ENCODE measurements around the gene MYO3B. TPM values are rescaled to one million over a fixed set of nuclear protein-coding genes. Genes with fewer than 3 reads are reported as not detected.

The MYO3B gene
- total RNA-seq, 2 donors from 2014 or later = 0.16 TPM; not detected in 1

- H3K4me3 Mint-ChIP-seq = no peak overlapping the region
- no peak for ATAC-seq
- no peak overlapping the region for H3K27ac Mint-ChIP-seq
- H3K9me3 ChIP-seq (ENCODE audit: control insufficient read depth, low read length, poor library complexity, severe bottlenecking) = no peaks in the 10 kb centered on the region
- peaks cover 7% of the 10 kb centered on the region for H3K27me3 Mint-ChIP-seq
- no peak for DNase-seq
- H3K36me3 Mint-ChIP-seq (ENCODE audit: low read depth) = no peaks in the 10 kb centered on the region
- no peaks in the 10 kb centered on the region for H3K4me1 Mint-ChIP-seq
Measured at GRCh38 chr2:170484552-170484951, 306.6 kb downstream of the MYO3B start.

GRCh38 chr2:170485254-170486026, 307.5 kb downstream of the MYO3B start:
- Mint-ChIP-seq H3K4me1 (no peaks in the 10 kb centered on the region), H3K36me3 (ENCODE audit: low read depth) (no peaks in the 10 kb centered on the region), H3K27me3 (peaks cover 7% of the 10 kb centered on the region), H3K27ac (no peak overlapping the region), H3K4me3 (no peak overlapping the region)
- ATAC-seq (no peak), DNase-seq (no peak)
- no peaks in the 10 kb centered on the region for H3K9me3 ChIP-seq (ENCODE audit: control insufficient read depth, low read length, poor library complexity, severe bottlenecking)

- DNase-seq = no peak
- Mint-ChIP-seq H3K4me1 (no peaks in the 10 kb centered on the region), H3K4me3 (no peak overlapping the region), H3K27me3 (peaks cover 7% of the 10 kb centered on the region), H3K36me3 (ENCODE audit: low read depth) (peaks cover 2% of the 10 kb centered on the region), H3K27ac (no peak overlapping the region)
- no peaks in the 10 kb centered on the region for H3K9me3 ChIP-seq (ENCODE audit: control insufficient read depth, low read length, poor library complexity, severe bottlenecking)
- ATAC-seq = no peak
Measured at GRCh38 chr2:170486730-170487129, 308.8 kb downstream of the MYO3B start.

- ATAC-seq (no peak), DNase-seq (no peak)
- no peak overlapping the region for H3K27ac Mint-ChIP-seq
- H3K4me1 Mint-ChIP-seq = no peaks in the 10 kb centered on the region
- H3K36me3 Mint-ChIP-seq (ENCODE audit: low read depth) = peaks cover 2% of the 10 kb centered on the region
- H3K9me3 ChIP-seq (ENCODE audit: control insufficient read depth, low read length, poor library complexity, severe bottlenecking) = no peaks in the 10 kb centered on the region
- no peak overlapping the region for H3K4me3 Mint-ChIP-seq
- peaks cover 13% of the 10 kb centered on the region for H3K27me3 Mint-ChIP-seq
Measured at GRCh38 chr2:170488807-170489206, 310.9 kb downstream of the MYO3B start.

- H3K9me3 ChIP-seq (ENCODE audit: control insufficient read depth, low read length, poor library complexity, severe bottlenecking) = no peaks in the 10 kb centered on the region
- DNase-seq (no peak), ATAC-seq (no peak)
- Mint-ChIP-seq H3K27me3 (peaks cover 27% of the 10 kb centered on the region), H3K27ac (no peak overlapping the region), H3K36me3 (ENCODE audit: low read depth) (peaks cover 2% of the 10 kb centered on the region), H3K4me3 (no peak overlapping the region), H3K4me1 (no peaks in the 10 kb centered on the region)
Measured at GRCh38 chr2:170492010-170492409, 314.1 kb downstream of the MYO3B start.

- Mint-ChIP-seq H3K27ac (no peak overlapping the region), H3K4me1 (no peaks in the 10 kb centered on the region), H3K27me3 (peaks cover 31% of the 10 kb centered on the region), H3K4me3 (no peak overlapping the region), H3K36me3 (ENCODE audit: low read depth) (peaks cover 2% of the 10 kb centered on the region)
- DNase-seq = no peak
- H3K9me3 ChIP-seq (ENCODE audit: control insufficient read depth, low read length, poor library complexity, severe bottlenecking) = no peaks in the 10 kb centered on the region
- ATAC-seq = no peak
Measured at GRCh38 chr2:170493426-170494097, 315.6 kb downstream of the MYO3B start.

- no peak overlapping the region for H3K27ac Mint-ChIP-seq
- no peak overlapping the region for H3K4me3 Mint-ChIP-seq
- peaks cover 1% of the 10 kb centered on the region for H3K36me3 Mint-ChIP-seq (ENCODE audit: low read depth)
- peaks cover 52% of the 10 kb centered on the region for H3K27me3 Mint-ChIP-seq
- no peaks in the 10 kb centered on the region for H3K9me3 ChIP-seq (ENCODE audit: control insufficient read depth, low read length, poor library complexity, severe bottlenecking)
- no peak for ATAC-seq
- no peaks in the 10 kb centered on the region for H3K4me1 Mint-ChIP-seq
- DNase-seq = no peak
Measured at GRCh38 chr2:170495896-170496295, 317.9 kb downstream of the MYO3B start.

GRCh38 chr2:170498619-170499018, 320.7 kb downstream of the MYO3B start:
- no peak for DNase-seq
- no peak overlapping the region for H3K4me3 Mint-ChIP-seq

GRCh38 chr2:170500104-170500503, 322.2 kb downstream of the MYO3B start:
- ATAC-seq (no peak), DNase-seq (no peak)
- peaks cover 3% of the 10 kb centered on the region for H3K4me1 Mint-ChIP-seq
- no peak overlapping the region for H3K4me3 Mint-ChIP-seq
- no peaks in the 10 kb centered on the region for H3K9me3 ChIP-seq (ENCODE audit: control insufficient read depth, low read length, poor library complexity, severe bottlenecking)
- H3K27me3 Mint-ChIP-seq = peaks cover 55% of the 10 kb centered on the region
- H3K27ac Mint-ChIP-seq = no peak overlapping the region
- peaks cover 3% of the 10 kb centered on the region for H3K36me3 Mint-ChIP-seq (ENCODE audit: low read depth)

More at GRCh38 chr2:170498619-170499018, 320.7 kb downstream of the MYO3B start:
- Mint-ChIP-seq H3K27me3 (peaks cover 48% of the 10 kb centered on the region), H3K4me1 (no peaks in the 10 kb centered on the region), H3K36me3 (ENCODE audit: low read depth) (peaks cover 3% of the 10 kb centered on the region), H3K27ac (no peak overlapping the region)
- no peaks in the 10 kb centered on the region for H3K9me3 ChIP-seq (ENCODE audit: control insufficient read depth, low read length, poor library complexity, severe bottlenecking)
- ATAC-seq = no peak

GRCh38 chr2:170500770-170501169, 322.8 kb downstream of the MYO3B start:
- H3K4me1 Mint-ChIP-seq = peaks cover 5% of the 10 kb centered on the region
- no peak overlapping the region for H3K4me3 Mint-ChIP-seq
- H3K27me3 Mint-ChIP-seq = peaks cover 56% of the 10 kb centered on the region
- H3K36me3 Mint-ChIP-seq (ENCODE audit: low read depth) = peaks cover 3% of the 10 kb centered on the region
- no peak overlapping the region for H3K27ac Mint-ChIP-seq
- DNase-seq (no peak), ATAC-seq (no peak)
- no peaks in the 10 kb centered on the region for H3K9me3 ChIP-seq (ENCODE audit: control insufficient read depth, low read length, poor library complexity, severe bottlenecking)

GRCh38 chr2:170501421-170502043, 323.6 kb downstream of the MYO3B start:
- H3K4me1 Mint-ChIP-seq = peaks cover 8% of the 10 kb centered on the region
- H3K27ac Mint-ChIP-seq = no peak overlapping the region
- peaks cover 53% of the 10 kb centered on the region for H3K27me3 Mint-ChIP-seq
- no peak overlapping the region for H3K4me3 Mint-ChIP-seq
- DNase-seq (no peak), ATAC-seq (no peak)
- H3K9me3 ChIP-seq (ENCODE audit: control insufficient read depth, low read length, poor library complexity, severe bottlenecking) = no peaks in the 10 kb centered on the region
- H3K36me3 Mint-ChIP-seq (ENCODE audit: low read depth) = peaks cover 3% of the 10 kb centered on the region

- H3K36me3 Mint-ChIP-seq (ENCODE audit: low read depth) = peaks cover 3% of the 10 kb centered on the region
- DNase-seq (no peak), ATAC-seq (no peak)
- peaks cover 56% of the 10 kb centered on the region for H3K27me3 Mint-ChIP-seq
- peaks cover 16% of the 10 kb centered on the region for H3K4me1 Mint-ChIP-seq
- no peaks in the 10 kb centered on the region for H3K9me3 ChIP-seq (ENCODE audit: control insufficient read depth, low read length, poor library complexity, severe bottlenecking)
- no peak overlapping the region for H3K4me3 Mint-ChIP-seq
- H3K27ac Mint-ChIP-seq = no peak overlapping the region
Measured at GRCh38 chr2:170502361-170503130, 324.6 kb downstream of the MYO3B start.

- Mint-ChIP-seq H3K27me3 (peaks cover 54% of the 10 kb centered on the region), H3K4me3 (no peak overlapping the region), H3K4me1 (peaks cover 19% of the 10 kb centered on the region), H3K36me3 (ENCODE audit: low read depth) (peaks cover 3% of the 10 kb centered on the region), H3K27ac (no peak overlapping the region)
- H3K9me3 ChIP-seq (ENCODE audit: control insufficient read depth, low read length, poor library complexity, severe bottlenecking) = no peaks in the 10 kb centered on the region
- ATAC-seq (no peak), DNase-seq (no peak)
Measured at GRCh38 chr2:170503563-170503962, 325.6 kb downstream of the MYO3B start.

All from T-helper 17 cell (primary cell).